Colonic mucosa (tissue), 4 donors: ENCODE measurements around the gene CTNNBIP1. TPM values are rescaled to one million over a fixed set of nuclear protein-coding genes. Genes with fewer than 3 reads are reported as not detected.
A peak's percentile ranks its signal among the peaks of the same experiment; 100 is the strongest.

Experiments
- DNase-seq: peaks from one replicate; pipeline ENCODE4 v3.0.0-alpha.2; 2020
- H3K27ac ChIP-seq: fragments of 200-600 bp; one replicate; pipeline ENCODE4 v1.8.0; 2021
- H3K27me3 ChIP-seq: fragments of 200-600 bp; one replicate; pipeline ENCODE4 v1.8.0; 2021
- H3K36me3 ChIP-seq: fragments of 200-600 bp; one replicate; pipeline ENCODE4 v1.8.0; 2021
- H3K4me1 ChIP-seq: fragments of 200-600 bp; one replicate; pipeline ENCODE4 v1.8.0; 2021; ENCODE audit warnings: mild to moderate bottlenecking
- H3K4me3 ChIP-seq: fragments of 200-600 bp; one replicate; pipeline ENCODE4 v1.8.0; 2021
- H3K9ac ChIP-seq, 2 donors: one replicate each; pipeline ENCODE4 v1.7.0; 2013; ENCODE audit warnings: control low read depth in 2 of 2, low read depth in 2 of 2, low read length in 2 of 2
- H3K9me3 ChIP-seq: fragments of 200-600 bp; one replicate; pipeline ENCODE4 v1.8.0; 2021
- intact Hi-C: fragments of 100-400 bp; cut with DNase I; formaldehyde crosslinking; loops from one replicate; pipeline ENCODE4 v1.14.1; 2022
- total RNA-seq, 2 donors: library from RNA; stranded (reverse); fragmentation: NEBNext Ultra II Directional in 1 of 2; extraction: Animal tissue kit (Norgen Biotek cat#: 25700) in 1 of 2; gene quantifications; one replicate each; pipeline ENCODE4 v1.2.1, GENCODE V29; 2021
- TF ChIP-seq, protein P1 (sequence below): fragments of 200-600 bp; IDR thresholded peaks from one replicate; pipeline ENCODE4 v1.8.0; 2022; ENCODE audit warnings: antibody characterized with exemption, mild to moderate bottlenecking
- donor health status: healthy.
- donor health status: DM: no; HTN: no; CAD: no.
- donor health status: DM: no; HTN: no; CAD: no.

The CTNNBIP1 gene
- total RNA-seq, 2 donors from 2014 or later = 28.1 to 30.1 TPM

DNA sequence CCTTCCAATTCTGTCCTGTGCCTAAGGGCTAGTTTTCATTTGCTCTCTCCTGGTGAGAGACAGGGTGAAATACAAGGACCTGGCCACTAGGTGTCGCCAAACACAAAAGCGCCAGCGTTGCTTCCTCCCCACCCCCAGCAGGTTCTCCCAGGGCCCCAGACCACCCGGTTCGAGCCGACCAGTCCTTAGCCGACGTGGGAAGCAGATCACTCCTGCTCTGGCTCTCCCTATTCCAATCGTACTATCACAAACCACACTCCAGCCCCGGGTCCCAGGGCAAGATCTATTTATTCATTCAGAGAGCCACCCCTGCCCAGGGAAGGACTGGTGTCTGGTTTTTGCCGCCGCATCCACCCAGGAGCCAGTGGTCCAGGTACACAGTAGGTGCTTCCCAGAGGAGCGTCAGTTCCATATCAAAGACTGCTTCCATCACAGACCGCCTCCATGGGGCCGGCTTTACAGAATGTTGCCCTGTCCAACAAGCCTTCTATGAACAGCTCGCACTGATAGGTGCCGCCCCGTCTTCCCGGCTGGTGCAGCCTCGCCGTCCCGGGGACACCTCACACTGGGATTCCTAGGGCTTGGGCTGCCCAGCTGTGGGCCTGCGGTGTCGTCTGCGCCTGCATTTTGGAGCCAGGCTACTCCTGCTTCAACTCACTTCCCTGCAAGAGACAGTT is 35.0 kb downstream of the CTNNBIP1 start:
- no peaks in the 10 kb centered on the region for H3K9me3 ChIP-seq
- no peaks in the 10 kb centered on the region for H3K4me1 ChIP-seq
- H3K4me3 ChIP-seq = no peak overlapping the region
- H3K9ac ChIP-seq = no peak overlapping the region
- H3K27me3 ChIP-seq = no peaks in the 10 kb centered on the region
- peak; percentile 76 for DNase-seq
- TF ChIP-seq, protein P1, sequence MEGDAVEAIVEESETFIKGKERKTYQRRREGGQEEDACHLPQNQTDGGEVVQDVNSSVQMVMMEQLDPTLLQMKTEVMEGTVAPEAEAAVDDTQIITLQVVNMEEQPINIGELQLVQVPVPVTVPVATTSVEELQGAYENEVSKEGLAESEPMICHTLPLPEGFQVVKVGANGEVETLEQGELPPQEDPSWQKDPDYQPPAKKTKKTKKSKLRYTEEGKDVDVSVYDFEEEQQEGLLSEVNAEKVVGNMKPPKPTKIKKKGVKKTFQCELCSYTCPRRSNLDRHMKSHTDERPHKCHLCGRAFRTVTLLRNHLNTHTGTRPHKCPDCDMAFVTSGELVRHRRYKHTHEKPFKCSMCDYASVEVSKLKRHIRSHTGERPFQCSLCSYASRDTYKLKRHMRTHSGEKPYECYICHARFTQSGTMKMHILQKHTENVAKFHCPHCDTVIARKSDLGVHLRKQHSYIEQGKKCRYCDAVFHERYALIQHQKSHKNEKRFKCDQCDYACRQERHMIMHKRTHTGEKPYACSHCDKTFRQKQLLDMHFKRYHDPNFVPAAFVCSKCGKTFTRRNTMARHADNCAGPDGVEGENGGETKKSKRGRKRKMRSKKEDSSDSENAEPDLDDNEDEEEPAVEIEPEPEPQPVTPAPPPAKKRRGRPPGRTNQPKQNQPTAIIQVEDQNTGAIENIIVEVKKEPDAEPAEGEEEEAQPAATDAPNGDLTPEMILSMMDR = peak; percentile 95
- intact Hi-C loops = loop anchor here (2.0 to 10.0 kb wide), 4 partner anchors 37 to 280 kb away; partner anchors contain the start of genes CTNNBIP1, LZIC, NMNAT1 and UBE4B
- no peak overlapping the region for H3K27ac ChIP-seq
- no peaks in the 10 kb centered on the region for H3K36me3 ChIP-seq

DNA sequence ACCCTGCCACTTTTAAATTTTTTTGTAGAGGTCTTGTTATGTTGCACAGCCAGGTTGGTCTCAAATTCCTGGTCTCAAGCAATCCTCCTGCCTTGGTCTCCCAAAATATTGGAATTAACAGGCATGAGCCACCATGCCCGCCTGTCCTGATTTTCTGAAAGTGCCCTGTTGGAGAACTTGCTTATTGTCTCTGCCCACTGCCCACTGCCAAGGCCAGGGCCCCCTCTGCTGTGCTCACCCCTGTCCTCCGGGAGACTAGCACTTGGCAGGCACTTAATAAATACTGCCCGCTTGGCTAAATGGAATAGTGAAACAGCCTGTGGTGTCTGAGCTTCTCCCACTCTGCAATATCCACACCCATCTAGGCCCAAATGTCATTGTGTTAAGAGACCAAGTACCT is 35.7 kb downstream of the CTNNBIP1 start:
- intact Hi-C loops = loop anchor here (2.0 to 10.0 kb wide), 2 partner anchors 68 to 280 kb away; partner anchors contain the start of genes LZIC and NMNAT1
- TF ChIP-seq, protein P1 = no peak

GRCh38 chr1:9873992-9874391 is 36.1 kb downstream of the CTNNBIP1 start:
- intact Hi-C loops = loop anchor here (2.0 to 10.0 kb wide), 2 partner anchors 69 to 281 kb away; partner anchors contain the start of genes LZIC and NMNAT1
- H3K27ac ChIP-seq = no peak overlapping the region
- DNase-seq = no peak

More for the DNA sequence above, 35.7 kb downstream of the CTNNBIP1 start:
- Histone ChIP-seq H3K27me3 (no peaks in the 10 kb centered on the region), H3K4me3 (no peak overlapping the region), H3K36me3 (no peaks in the 10 kb centered on the region), H3K9ac (no peak overlapping the region), H3K9me3 (no peaks in the 10 kb centered on the region), H3K4me1 (no peaks in the 10 kb centered on the region), H3K27ac (no peak overlapping the region)
- DNase-seq = no peak

GRCh38 chr1:9873385-9873784 is 36.7 kb downstream of the CTNNBIP1 start:
- no peaks in the 10 kb centered on the region for H3K9me3 ChIP-seq
- no peak overlapping the region for H3K27ac ChIP-seq
- H3K4me1 ChIP-seq = no peaks in the 10 kb centered on the region
- H3K4me3 ChIP-seq = no peak overlapping the region
- DNase-seq = no peak
- TF ChIP-seq, protein P1 = no peak
- H3K9ac ChIP-seq = no peak overlapping the region
- intact Hi-C loops = loop anchor here (10.0 kb wide), 1 partner anchor 281 kb away; no protein-coding TSS in a partner anchor
- no peaks in the 10 kb centered on the region for H3K27me3 ChIP-seq
- no peaks in the 10 kb centered on the region for H3K36me3 ChIP-seq

More at GRCh38 chr1:9873992-9874391, 36.1 kb downstream of the CTNNBIP1 start:
- no peaks in the 10 kb centered on the region for H3K4me1 ChIP-seq
- no peak overlapping the region for H3K9ac ChIP-seq
- no peaks in the 10 kb centered on the region for H3K27me3 ChIP-seq
- H3K4me3 ChIP-seq = no peak overlapping the region
- no peaks in the 10 kb centered on the region for H3K9me3 ChIP-seq
- no peaks in the 10 kb centered on the region for H3K36me3 ChIP-seq
- TF ChIP-seq, protein P1 = no peak

DNA sequence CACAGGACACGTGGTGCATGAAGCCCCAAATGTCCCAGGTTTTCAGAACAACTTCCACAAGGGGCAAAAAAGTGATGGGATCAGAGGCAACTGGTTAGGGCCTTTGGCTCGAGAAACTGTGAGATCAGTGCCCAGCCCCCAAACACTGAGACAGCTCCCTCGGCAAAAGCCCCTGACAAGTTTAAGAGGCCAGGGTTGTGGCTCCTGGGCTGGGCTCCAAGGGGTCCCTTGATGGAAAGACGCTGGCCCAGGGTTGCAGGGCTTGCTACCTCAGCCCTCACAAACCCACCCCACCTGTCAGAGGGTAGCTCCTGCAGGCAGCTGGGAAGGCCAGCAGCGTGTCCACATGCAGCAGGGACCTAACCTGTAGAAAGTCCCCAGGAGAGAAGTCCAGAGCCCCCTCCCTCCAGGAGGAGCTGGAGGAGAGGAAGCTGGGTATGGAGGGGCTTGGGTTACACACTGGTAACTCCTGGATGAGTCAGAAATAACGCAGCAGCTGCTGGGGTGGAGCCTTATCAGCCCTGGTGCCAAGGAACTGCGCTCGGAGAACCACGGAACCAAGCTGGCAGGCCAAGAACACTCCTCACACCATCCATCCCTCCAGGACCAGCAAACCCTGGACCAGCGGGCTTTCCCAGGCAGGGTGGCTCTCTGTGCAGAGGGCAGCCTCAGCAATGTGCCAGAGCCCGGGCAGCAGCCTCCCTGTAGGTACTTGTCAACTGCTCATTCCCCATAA is 37.5 kb downstream of the CTNNBIP1 start:
- H3K4me1 ChIP-seq = no peaks in the 10 kb centered on the region
- no peaks in the 10 kb centered on the region for H3K9me3 ChIP-seq
- intact Hi-C loops = loop anchor here (10.0 kb wide), 1 partner anchor 282 kb away; no protein-coding TSS in a partner anchor
- H3K36me3 ChIP-seq = no peaks in the 10 kb centered on the region
- H3K9ac ChIP-seq = no peak overlapping the region
- TF ChIP-seq, protein P1 = no peak
- no peak for DNase-seq
- no peak overlapping the region for H3K4me3 ChIP-seq
- no peaks in the 10 kb centered on the region for H3K27me3 ChIP-seq
- no peak overlapping the region for H3K27ac ChIP-seq
